PC-9 (cell line): Measurements from ENCODE around the gene GALNT10. TPM values are rescaled to one million over a fixed set of nuclear protein-coding genes. Genes with fewer than 3 reads are reported as not detected.
A peak's percentile ranks its signal among the peaks of the same experiment; 100 is the strongest.

Source experiments
- BruUV-seq: library from RNA; stranded (reverse); fragments of 400-500 nt; replicated peaks from 2 replicates; lab custom pipeline; 2021; lab: Mats Ljungman, UMichigan
- CTCF ChIA-PET: fragments of 300-600 bp; sonication (Branson Sonifier 250); formaldehyde crosslinking; loops from one replicate; lab custom pipeline; 2022; ENCODE audit warnings: antibody characterized with exemption; lab: Charles Lee
- POLR2A ChIA-PET: fragments of 300-600 bp; sonication (Branson Sonifier 250); formaldehyde crosslinking; loops from one replicate; lab custom pipeline; 2022; ENCODE audit warnings: antibody characterized with exemption; ENCODE audit not compliant: unreplicated experiment; lab: Charles Lee
- DNase-seq, 2 experiments: peaks; one replicate each; pipeline versions ENCODE4 v3.0.0 to v3.0.0-alpha.2; 2015 to 2022; ENCODE audit warnings: mixed read lengths in 1 of 2
- H2AFZ ChIP-seq: fragments of 200-600 bp; sonication (generic); 2 replicates; pipeline ENCODE4 v1.8.1; 2017; ENCODE audit warnings: antibody characterized with exemption
- H3F3A ChIP-seq: fragments of 200-600 bp; sonication (generic); 2 replicates; pipeline ENCODE4 v1.8.1; 2017; ENCODE audit warnings: antibody characterized with exemption, mild to moderate bottlenecking, low read depth; ENCODE audit not compliant: insufficient read depth
- H3K27ac ChIP-seq: fragments of 200-600 bp; sonication (generic); 2 replicates; pipeline ENCODE4 v1.6.1; 2016; ENCODE audit warnings: mixed run types
- H3K27me3 ChIP-seq: fragments of 200-600 bp; sonication (generic); 2 replicates; pipeline ENCODE4 v1.6.1; 2016; ENCODE audit warnings: low read depth, mixed run types; ENCODE audit not compliant: insufficient read depth
- H3K36me3 ChIP-seq: fragments of 200-600 bp; sonication (generic); 2 replicates; pipeline ENCODE4 v1.6.1; 2016; ENCODE audit warnings: low read depth, mixed run types
- H3K4me1 ChIP-seq: fragments of 200-600 bp; sonication (generic); replicated peaks from 2 replicates; pipeline ENCODE4 v1.6.1; 2016; ENCODE audit warnings: mixed run types; ENCODE audit not compliant: insufficient read depth
- H3K4me2 ChIP-seq: fragments of 200-600 bp; sonication (generic); 2 replicates; pipeline ENCODE4 v1.6.1; 2017; ENCODE audit warnings: mixed run types
- H3K4me3 ChIP-seq: fragments of 200-600 bp; sonication (generic); 2 replicates; pipeline ENCODE4 v1.6.1; 2016; ENCODE audit warnings: mixed run types
- H3K79me2 ChIP-seq: fragments of 200-600 bp; sonication (generic); 2 replicates; pipeline ENCODE4 v1.6.1; 2017; ENCODE audit warnings: low read depth, mixed run types
- H3K9me2 ChIP-seq: fragments of 200-600 bp; sonication (generic); 2 replicates; pipeline ENCODE4 v1.8.1; 2017; ENCODE audit warnings: mild to moderate bottlenecking; ENCODE audit not compliant: insufficient read depth
- H3K9me3 ChIP-seq: fragments of 200-600 bp; sonication (generic); 2 replicates; pipeline ENCODE4 v1.8.1; 2016; ENCODE audit warnings: low read depth; ENCODE audit not compliant: insufficient read depth
- H4K20me1 ChIP-seq: fragments of 200-600 bp; sonication (generic); 2 replicates; pipeline ENCODE4 v1.8.1; 2017; ENCODE audit not compliant: insufficient read depth
- CTCF ChIP-seq: fragments of 200-600 bp; sonication (generic); conservative IDR thresholded peaks from 2 replicates; pipeline ENCODE4 v1.6.1; 2017; ENCODE audit warnings: mixed run types, antibody characterized with exemption, mild to moderate bottlenecking, moderate library complexity
- EZH2 ChIP-seq: fragments of 200-600 bp; sonication (generic); IDR thresholded peaks from 2 replicates; pipeline ENCODE4 v1.8.0; 2017; ENCODE audit warnings: antibody characterized with exemption, low read depth
- intact Hi-C: fragments of 100-400 bp; cut with micrococcal nuclease; formaldehyde crosslinking; loops from one replicate; pipeline ENCODE4 v1.10.0; 2022; ENCODE audit not compliant: unreplicated experiment
- total RNA-seq: library from RNA; stranded (reverse); gene quantifications from 2 replicates; pipeline ENCODE4 v1.2.3, GENCODE V29; 2021

GALNT10 gene
- total RNA-seq, 1 experiment from 2014 or later: 101 TPM

DNA sequence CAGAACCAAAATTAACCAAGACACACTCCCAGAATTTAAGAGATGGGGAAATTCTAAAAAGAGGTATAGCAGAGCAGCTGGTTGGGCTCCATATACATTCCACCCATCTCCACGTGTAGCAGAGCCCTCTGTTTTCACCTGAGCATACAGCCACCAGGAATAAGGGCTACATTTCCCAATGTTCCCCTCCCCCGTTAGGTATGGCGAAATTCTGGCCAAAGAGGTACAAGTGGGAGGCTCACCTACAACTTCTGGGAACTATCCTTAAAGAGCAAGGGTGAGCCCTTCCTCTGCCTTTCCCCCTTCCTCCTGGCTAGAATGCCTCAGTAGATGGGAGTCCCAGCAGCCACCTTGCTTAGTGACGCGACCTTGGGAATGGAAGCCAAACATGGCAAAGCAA lies 250.0 kb downstream of the GALNT10 start:
- Histone ChIP-seq H3K4me1 (peaks cover 6% of the 10 kb centered on the region; the same call in 1 of the 2 replicates), H2AFZ (no peak overlapping the region), H3K79me2 (peaks cover 12% of the 10 kb centered on the region), H3K9me3 (no peaks in the 10 kb centered on the region), H3K9me2 (no peaks in the 10 kb centered on the region), H4K20me1 (no peaks in the 10 kb centered on the region), H3K27me3 (no peaks in the 10 kb centered on the region), H3F3A (no peaks in the 10 kb centered on the region), H3K27ac (no peak overlapping the region), H3K4me2 (no peak overlapping the region), H3K36me3 (peaks cover 17% of the 10 kb centered on the region), H3K4me3 (no peak overlapping the region)
- intact Hi-C loops: loop anchor here (10.0 kb wide), 1 partner anchor 414 kb away; the partner anchor contains the start of genes CNOT8 and FAXDC2
- BruUV-seq: no TSS peak
- no peak for DNase-seq
- CTCF ChIA-PET: no interaction called here
- POLR2A ChIA-PET: no interaction called here
- no peak for TF ChIP-seq EZH2
- no peak for TF ChIP-seq CTCF

DNA sequence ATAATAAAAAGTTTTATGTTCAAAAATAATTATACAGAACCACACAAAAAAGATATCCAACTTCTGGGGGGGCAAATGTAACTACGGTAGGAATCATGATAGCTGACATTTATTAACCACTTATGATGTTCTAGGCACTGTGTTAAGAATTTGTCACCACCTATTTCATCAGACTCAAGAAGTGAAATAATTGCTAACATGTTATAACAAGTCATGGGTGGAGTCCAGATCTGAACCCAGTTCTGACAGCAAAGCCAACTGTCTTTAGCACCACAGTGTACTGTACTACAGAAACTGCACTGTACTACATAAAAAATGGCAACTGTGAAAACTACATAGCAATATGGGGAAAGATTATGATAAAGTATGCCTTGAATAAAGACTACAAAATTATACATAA lies 252.3 kb downstream of the GALNT10 start:
- intact Hi-C loops: loop anchor here (10.0 kb wide), 1 partner anchor 412 kb away; the partner anchor contains the start of genes CNOT8 and FAXDC2
- H3F3A ChIP-seq: no peaks in the 10 kb centered on the region
- H3K4me1 ChIP-seq: peaks cover 13% of the 10 kb centered on the region
- H4K20me1 ChIP-seq: no peaks in the 10 kb centered on the region
- no peak overlapping the region for H2AFZ ChIP-seq
- no peak overlapping the region for H3K4me3 ChIP-seq
- no peaks in the 10 kb centered on the region for H3K9me2 ChIP-seq
- H3K4me2 ChIP-seq: no peak overlapping the region
- TF ChIP-seq EZH2 (no peak), CTCF (no peak)
- H3K9me3 ChIP-seq: no peaks in the 10 kb centered on the region
- H3K27ac ChIP-seq: no peak overlapping the region
- peaks cover 29% of the 10 kb centered on the region for H3K79me2 ChIP-seq
- H3K27me3 ChIP-seq: no peaks in the 10 kb centered on the region
- CTCF ChIA-PET: no interaction called here
- H3K36me3 ChIP-seq: peaks cover 15% of the 10 kb centered on the region
- POLR2A ChIA-PET: no interaction called here
- DNase-seq: no peak
- BruUV-seq: no TSS peak

- Histone ChIP-seq H3K9me2 (no peaks in the 10 kb centered on the region), H3K4me1 (peaks cover 30% of the 10 kb centered on the region), H3K27ac (no peak overlapping the region), H3K4me2 (peak overlapping the region; percentile 93), H3K4me3 (peak overlapping the region; percentile 95), H2AFZ (peak overlapping the region; percentile 92), H3K79me2 (peaks cover 48% of the 10 kb centered on the region), H4K20me1 (peaks cover 6% of the 10 kb centered on the region; the same call in 1 of the 2 replicates), H3K9me3 (no peaks in the 10 kb centered on the region), H3F3A (no peaks in the 10 kb centered on the region), H3K36me3 (peaks cover 6% of the 10 kb centered on the region; the same call in 1 of the 2 replicates), H3K27me3 (no peaks in the 10 kb centered on the region)
- no peak for TF ChIP-seq CTCF
- no peak for TF ChIP-seq EZH2
- CTCF ChIA-PET: interaction anchor here (0.6 kb wide), 1 partner anchor 18 kb away, joined by 4 read pairs; no protein-coding TSS in a partner anchor
- intact Hi-C loops: loop anchor here (1.0 to 10.0 kb wide), 7 partner anchors 77 to 410 kb away; partner anchors contain the start of genes CNOT8, FAM114A2, FAXDC2 and LARP1
- no TSS peak for BruUV-seq
- peak in 1 of 2 experiments; percentile 26 for DNase-seq
- POLR2A ChIA-PET: interaction anchor here (0.6 to 0.7 kb wide), 3 partner anchors 344 to 457 kb away, joined by 3 to 4 read pairs (median 3); no protein-coding TSS in a partner anchor
Observed at GRCh38 chr5:154444556-154445421, 254.3 kb downstream of the GALNT10 start.
